Measurements from ENCODE around the gene DGCR8.
"Not testable (repeated sequence)": the region's sequence is repeated elsewhere in the genome, so short reads cannot be mapped to it uniquely, and the experiment has no call there.

Gene DGCR8

DNA sequence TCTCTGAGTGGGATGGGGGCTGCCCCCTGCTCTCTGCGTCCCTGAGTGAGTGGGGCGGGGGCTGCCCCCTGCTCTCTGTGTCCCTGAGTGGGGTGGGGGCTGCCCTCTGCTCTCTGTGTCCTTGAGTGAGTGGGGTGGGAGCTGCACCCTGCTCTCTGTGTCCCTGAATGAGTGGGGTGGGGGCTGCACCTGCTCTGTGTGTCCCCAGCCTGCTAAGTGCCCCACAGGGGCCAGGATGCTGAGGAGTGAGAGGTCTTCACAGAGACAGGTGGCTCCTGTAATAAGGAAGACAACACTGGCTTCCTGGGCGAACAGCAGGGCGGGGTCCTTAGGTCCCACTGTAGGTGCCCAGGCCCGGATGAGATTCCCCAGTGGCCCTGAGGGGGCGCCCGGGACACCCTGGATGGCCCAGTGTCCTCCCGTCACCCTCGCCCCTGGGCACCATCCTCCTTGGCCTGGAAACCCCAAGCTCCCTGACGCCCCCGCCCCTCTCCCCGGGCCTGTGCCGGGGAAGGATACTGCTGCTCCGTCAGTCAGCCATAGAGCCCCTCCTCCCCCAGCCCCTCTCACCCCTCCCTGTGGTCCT, 74.7 kb downstream of the DGCR8 start:
- DNase-seq (ENCODE audit: low read depth) = no peak

DNA sequence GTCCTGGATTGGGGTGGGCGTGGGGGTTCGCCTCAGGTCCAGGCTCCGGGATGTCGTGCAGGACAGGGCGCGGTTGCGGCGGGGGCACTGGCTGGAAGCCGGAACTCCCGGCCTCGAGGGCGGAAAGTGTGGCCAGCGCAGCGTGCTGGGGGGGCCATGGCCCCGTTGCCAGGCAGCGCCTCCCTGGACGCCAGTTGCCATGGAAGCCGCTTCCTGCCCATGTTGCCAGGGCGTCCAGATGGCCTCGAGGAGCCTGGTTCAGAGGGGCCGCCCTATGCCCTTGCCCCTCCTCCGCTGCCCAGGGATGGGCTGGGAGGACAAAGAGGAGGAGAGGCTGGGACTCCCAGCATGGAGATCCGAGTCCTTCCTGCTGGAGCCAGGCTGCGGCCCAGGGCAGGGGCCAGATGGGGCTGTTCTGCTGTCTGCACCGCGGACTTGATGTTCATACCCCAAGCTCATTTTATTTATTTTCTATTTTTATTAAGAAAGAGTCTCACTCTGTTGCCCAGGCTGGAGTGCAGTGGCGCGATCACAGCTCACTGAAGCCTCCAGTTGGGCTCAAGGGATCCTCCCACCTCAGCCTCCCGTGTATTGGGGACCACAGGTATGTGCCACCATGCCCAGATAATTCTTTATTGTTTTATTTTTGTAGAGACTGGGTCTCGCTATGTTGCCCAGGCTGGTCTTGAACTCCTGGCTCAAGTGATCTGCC, 75.4 kb downstream of the DGCR8 start:
- DNase-seq (ENCODE audit: low read depth) = no peak

DNA sequence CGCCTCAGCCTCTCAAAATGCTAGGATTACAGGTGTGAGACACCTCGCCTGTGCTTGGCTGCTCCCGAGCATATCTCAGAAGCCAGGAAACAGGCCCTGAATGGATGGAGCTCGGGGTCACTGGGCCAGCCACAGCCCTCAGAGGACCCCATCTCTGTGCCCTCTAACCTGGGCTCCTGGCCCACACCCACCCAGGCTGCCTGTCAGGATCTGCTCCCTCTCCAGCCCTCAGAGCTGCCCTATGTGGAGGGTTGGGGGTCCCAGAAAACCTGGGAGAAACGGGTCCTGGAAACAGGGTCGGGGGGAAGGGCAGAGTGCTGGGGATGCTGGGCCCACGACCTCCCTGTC, 76.0 kb downstream of the DGCR8 start:
- DNase-seq (ENCODE audit: low read depth) = no peak

DNA sequence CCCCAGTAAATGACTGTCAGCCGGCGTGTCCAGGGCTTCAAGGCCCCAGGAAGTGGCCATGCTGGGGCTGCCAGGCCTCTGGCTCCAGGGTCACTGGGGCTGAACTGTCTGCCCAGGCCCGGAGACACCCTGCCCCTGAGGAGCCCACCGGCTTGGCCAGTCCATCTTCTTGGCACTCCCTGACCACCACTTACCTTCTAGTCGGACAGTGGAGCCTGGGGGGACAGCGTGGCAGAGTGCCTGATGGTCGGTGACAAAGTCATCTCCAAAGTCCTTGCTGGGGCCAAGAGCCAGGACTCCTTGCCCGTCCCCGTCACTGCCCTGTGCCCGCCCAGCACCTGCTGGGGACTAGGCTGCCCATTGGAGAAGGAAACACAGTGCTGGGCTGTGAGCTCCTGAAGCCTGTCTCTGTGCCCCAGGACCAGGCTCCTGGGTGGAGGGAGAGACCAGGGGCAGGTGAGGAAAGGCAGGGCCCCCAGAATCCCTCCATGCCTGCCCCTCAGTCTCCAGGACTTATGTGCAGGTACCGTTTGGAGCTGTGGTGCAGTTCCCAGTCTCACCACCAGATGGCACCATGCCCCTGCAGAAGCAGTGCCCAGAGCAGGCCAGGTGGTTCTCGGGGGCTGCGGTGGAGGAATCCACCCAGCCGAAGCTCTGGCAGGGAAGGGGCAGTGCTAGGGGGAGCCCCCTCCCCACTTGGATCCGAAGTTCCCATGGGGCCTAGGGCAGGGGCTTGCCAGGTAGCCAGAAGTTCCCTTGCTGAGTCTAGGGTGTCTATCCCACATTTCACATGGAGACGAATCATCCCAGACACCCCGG, 76.8 kb downstream of the DGCR8 start:
- DNase-seq (ENCODE audit: low read depth) = peak; percentile 74

DNA sequence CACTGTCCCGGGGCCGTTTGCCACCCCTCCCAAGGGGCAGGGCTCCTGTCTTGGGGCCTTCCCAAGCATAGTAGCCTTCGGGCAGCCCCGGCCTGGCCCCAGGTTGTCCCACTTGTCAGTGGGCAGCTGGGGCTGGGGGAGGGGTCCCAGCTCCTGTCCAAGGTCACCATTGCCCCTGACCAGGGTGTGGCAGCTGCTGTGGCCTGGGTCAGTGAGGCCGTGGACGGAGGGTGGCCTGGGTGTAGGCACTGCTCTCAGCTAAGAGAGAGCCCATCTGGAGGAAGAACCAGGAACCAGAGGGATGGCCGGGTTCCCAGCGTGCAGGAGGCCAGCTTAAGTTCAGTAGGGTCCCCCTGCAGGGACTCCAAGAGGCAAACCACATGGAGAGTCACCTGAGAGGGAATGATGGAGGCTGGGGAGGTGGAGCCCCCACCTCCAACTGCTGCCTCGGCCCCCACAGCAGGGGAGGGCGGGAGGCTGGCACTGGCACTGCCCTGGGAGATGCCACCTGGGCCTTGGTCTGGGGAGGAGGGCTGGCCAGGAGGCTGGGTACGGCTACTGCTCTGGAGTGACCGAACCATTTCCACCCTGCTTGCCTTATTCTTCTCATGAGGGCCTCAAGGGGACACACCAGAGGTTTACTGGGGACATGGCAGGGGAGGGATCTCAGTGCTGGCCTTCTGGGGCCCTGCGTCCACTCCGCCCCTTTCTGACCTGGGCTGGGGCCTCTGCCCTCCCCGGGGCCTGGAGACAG, 77.6 kb downstream of the DGCR8 start:
- DNase-seq (ENCODE audit: low read depth) = no peak

DNA sequence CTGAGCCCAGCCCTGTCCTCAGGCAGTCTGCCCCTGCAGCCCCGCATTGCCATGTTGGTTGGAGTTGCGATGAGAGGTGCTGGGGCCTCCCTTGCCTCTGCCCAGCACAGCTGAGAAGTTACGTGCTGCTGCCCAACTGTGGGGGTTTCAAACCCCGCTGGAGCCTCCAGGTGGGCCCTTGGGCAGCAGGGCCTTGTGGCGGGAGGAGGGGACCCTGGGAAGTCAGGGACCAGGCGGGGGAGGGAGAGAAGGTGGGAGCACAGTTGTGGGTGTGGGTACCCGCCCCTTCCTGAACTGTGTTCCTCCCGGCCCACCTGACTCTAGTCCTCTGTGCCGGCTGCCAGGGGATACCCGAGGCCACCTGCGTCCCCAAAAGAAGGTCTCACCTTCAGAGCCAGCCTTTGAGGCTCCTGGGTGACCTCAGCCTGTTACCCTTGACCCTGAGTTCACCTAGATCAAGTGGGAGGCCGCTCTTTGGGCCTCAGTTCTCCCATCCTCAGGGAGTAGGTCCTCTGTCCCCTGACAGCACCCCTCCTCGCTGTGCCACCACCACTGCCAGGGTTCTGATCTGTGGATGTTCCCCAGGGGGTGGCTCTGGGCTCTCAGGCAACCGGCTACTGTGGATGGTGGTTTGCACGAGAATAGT, 78.5 kb downstream of the DGCR8 start:
- DNase-seq (ENCODE audit: low read depth) = no peak

DNA sequence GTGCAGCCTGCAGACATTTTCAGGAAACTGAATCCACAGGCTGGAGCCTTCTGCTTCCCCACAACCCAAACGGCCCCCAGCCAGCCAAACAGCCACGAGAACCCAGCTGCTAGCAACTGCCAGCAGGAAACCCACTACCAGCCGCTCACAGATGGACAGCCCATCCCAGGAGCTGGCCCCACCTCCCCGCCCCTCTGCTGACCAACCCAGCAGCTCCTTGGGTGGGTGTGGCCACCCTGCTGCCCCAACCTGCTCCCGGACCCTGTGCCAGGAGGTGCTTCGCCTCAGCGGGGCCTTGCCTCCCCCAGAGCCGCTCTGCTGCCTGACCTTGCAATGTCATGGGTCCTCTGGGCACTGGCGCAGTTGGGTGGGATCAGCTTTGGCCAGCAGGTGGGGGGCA, 79.0 kb downstream of the DGCR8 start:
- DNase-seq (ENCODE audit: low read depth) = no peak

DNA sequence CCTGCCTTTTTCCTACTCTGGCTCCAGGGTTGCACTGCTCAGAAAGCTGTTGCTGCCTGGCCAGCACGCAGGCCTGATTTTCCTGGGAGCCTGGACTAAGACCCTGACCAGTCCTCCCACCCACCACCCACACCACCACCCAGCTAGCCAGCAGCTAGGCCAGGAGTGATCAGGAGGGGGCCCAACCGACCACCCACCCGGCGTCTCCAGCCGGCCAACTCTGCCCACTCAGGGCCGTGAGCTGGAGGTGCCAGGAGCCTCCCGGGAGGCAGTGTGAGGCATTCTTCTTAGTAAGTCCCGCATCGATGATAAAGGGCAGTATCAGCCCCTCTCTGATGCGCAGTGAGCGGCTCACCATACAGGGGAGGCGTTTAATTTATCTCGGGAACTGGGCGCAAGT, 79.5 kb downstream of the DGCR8 start:
- not testable (repeated sequence) for DNase-seq (ENCODE audit: low read depth)

DNA sequence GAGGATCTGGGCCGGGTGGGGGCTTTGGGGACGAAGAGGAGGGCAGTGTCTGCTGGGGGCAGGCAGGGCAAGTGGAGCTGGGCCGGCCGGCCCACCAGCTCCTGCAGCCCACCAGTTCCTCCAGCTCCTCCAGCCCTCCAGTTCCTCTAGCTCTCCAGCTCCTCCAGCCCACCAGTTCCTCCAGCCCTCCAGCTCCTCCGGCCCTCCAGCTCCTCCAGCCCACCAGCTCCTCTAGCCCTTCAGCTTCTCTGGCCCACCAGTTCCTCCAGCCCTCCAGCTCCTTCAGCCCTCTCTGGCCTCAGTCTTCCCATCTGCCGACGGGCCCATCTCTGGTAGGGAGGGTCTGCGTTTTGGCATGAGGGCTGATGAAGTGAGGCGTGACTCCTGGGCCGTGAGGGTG, 80.0 kb downstream of the DGCR8 start:
- no peak for DNase-seq (ENCODE audit: low read depth)

All from stimulated activated CD8-positive, alpha-beta memory T cell treated with anti-CD3 and anti-CD28 coated beads, Interleukin-12 subunit alpha, Interleukin-12 subunit beta, amount 100 ng/mL, for 4 hours (primary cell).